Daoy (cell line): ENCODE measurements around the gene CAMSAP1. TPM values are rescaled to one million over a fixed set of nuclear protein-coding genes. Genes with fewer than 3 reads are reported as not detected.
"Not testable (repeated sequence)": the region's sequence is repeated elsewhere in the genome, so short reads cannot be mapped to it uniquely, and the experiment has no call there.

Experiments used
- DNase-seq: peaks from one replicate; pipeline ENCODE4 v3.0.0-alpha.2; 2015; ENCODE audit warnings: low read depth
- total RNA-seq: library from RNA; depleted of rRNA; stranded (reverse); fragments of >200 nt; shearing (Covaris generic); gene quantifications from 2 replicates; pipeline ENCODE4 v1.2.3, GENCODE V29; 2014

The CAMSAP1 gene
- total RNA-seq, 1 experiment from 2014 or later, result 22.7 TPM

- DNase-seq, result no peak
These were observed 6.2 kb downstream of the CAMSAP1 start for GRCh38 chr9:135901031-135901758.

GRCh38 chr9:135898634-135899407 lies 8.5 kb downstream of the CAMSAP1 start:
- DNase-seq, result no peak

DNA sequence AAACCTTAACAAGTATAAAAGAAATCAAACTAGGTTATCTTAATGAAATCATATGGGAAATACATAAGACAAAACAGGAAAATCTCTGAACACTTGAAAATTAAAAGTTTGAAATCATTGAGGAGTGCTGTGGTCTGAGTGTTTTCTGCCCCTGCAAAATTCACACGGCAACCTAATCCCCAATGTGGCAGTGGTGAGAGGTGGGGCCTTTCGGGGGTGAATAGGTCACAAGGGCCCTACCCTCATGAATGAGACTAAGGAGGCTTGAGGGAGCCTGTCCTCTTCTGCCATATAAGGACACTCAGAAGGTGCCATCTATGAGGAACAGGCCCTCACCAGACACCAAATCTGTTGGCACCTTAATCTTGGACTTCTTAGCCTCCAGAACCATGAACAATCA lies 10.7 kb downstream of the CAMSAP1 start:
- DNase-seq, result no peak

DNA sequence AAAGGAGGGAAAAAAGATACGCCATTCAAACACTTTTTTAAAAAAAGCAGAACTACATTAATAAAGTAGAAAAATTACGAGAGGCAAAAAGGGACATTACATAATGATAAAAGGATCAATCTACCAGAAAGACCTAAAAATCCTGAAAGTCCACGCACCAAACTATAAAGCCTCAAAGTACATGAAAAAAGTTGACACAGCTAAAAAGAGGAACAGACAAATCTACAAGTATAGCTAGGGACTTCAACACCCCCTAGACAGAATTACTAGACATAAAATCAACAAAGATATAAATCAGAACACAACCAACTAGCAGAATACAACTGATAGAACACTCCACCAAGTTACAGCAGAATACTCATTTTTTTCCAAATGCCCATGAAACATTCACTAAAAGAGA lies 11.1 kb downstream of the CAMSAP1 start:
- no peak for DNase-seq

GRCh38 chr9:135895202-135895848 lies 12.0 kb downstream of the CAMSAP1 start:
- DNase-seq, result no peak

DNA sequence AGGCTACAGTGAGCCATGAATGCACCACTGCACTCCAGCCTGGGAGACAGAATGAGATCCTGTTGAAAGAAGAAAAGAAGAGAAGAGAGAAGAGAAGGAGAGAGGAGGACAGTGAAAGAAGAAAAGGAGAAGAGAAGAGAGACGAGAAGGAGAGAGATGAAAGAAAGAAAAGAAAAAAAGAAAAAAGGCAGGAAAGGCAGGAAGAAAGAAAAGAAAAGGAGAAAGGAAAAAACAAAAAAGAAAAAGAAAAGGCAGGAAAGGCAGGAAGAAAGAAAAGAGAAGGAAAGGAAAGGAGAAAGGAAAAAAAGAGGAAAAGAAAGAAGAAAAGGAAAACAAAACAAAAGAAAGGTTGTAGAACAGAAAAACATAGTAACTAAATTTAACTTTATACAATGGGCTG lies 14.2 kb downstream of the CAMSAP1 start:
- DNase-seq, result no peak

DNA sequence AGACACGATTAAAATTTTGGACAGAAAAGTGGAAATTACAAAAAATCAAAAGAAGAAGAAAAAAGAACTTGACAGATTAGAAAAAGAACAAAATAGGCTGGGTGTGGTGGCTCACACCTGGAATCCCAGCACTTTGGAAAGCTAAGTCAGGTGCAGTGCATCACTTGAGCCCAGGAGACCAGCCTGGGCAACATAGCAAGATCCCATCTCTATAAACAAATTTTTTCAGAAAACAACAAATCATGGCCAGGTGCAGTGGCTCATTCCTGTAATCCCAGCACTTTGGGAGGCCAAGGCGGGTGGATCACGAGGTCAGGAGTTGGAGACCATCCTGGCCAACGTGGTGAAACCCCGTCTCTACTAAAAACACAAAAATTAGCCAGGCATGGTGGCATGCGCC lies 15.0 kb downstream of the CAMSAP1 start:
- DNase-seq, result not testable (repeated sequence)

GRCh38 chr9:135891027-135891631 lies 16.2 kb downstream of the CAMSAP1 start:
- DNase-seq, result no peak

GRCh38 chr9:135890190-135891026 lies 16.9 kb downstream of the CAMSAP1 start:
- no peak for DNase-seq

GRCh38 chr9:135889564-135890189 lies 17.7 kb downstream of the CAMSAP1 start:
- no peak for DNase-seq

GRCh38 chr9:135888766-135889394 lies 18.5 kb downstream of the CAMSAP1 start:
- DNase-seq, result no peak

DNA sequence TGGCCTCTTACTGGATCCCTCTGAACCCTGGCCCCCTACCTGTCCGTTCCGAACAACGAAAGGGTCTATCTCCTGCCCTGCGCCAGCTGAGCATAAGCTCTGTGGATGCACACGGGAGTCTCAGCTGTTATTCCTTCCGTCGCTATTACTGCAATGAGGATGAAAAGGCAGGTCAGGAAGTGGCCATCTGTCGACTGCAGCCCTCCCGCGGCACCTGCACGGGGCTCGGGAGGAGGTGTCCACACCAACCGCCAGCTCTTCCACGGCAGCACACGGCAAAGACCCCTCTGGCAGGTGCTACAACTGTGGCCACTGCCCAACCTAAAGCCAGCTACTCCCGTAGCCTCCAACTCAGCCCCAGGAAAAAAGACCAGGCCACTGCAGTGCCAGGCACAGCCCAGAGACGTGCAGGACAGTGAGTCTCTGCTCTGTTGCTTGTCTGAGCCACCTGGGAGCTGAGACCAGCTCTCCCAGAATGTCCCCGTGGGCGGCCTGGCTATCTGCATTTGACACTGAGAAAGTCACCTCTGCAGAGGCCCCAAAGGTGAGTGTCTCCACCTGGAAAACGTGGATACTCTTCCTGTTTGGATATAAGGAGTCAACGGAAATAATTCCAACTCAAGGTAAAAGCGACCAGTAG lies 19.1 kb downstream of the CAMSAP1 start:
- no peak for DNase-seq

DNA sequence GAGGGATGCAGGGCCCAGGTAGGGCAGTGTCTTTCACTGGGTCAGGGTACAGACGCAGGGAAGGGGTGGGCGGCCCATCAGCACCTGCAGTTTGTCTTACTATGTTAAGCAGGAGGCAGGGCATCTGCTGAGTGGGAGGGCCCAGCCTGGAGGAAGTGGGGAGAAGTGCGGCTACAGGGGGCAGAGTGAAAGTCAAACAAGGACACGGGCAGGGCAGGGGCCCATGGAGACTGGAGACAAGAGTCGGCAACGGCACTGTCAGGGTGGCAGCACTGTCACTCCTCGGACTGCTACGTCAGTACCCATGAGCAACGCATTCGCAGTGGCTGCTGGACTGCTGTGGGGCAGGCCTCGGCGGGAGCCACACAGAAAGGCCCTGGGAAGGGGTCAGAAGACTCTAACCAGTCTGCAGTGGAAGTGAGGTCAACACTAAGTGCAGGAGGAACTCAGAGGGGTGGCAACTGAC lies 19.7 kb downstream of the CAMSAP1 start:
- DNase-seq, result no peak

DNA sequence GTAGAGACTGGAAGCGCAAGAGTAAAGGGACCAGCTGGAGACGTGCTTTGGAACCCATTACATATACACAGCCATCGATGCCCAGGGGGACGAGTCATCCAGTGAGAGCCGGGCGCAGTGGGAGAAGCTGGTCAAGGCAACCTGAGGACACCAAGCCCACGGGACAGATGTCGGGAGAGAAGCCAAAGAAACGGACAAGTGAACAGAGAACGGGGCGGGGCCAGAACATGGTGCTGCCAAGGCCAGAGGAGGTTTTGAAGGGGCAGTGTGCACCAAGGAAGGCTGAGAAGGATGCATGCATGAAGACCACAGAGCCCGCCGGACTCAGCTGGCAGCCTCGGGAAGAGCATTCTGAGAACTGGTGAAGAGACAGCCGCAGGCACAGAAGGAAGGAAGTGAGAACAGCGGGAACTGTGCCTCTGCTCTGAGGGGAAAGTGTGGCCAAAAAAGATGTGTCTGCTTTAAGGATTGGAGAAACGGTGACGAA lies 20.3 kb downstream of the CAMSAP1 start:
- DNase-seq, result no peak

DNA sequence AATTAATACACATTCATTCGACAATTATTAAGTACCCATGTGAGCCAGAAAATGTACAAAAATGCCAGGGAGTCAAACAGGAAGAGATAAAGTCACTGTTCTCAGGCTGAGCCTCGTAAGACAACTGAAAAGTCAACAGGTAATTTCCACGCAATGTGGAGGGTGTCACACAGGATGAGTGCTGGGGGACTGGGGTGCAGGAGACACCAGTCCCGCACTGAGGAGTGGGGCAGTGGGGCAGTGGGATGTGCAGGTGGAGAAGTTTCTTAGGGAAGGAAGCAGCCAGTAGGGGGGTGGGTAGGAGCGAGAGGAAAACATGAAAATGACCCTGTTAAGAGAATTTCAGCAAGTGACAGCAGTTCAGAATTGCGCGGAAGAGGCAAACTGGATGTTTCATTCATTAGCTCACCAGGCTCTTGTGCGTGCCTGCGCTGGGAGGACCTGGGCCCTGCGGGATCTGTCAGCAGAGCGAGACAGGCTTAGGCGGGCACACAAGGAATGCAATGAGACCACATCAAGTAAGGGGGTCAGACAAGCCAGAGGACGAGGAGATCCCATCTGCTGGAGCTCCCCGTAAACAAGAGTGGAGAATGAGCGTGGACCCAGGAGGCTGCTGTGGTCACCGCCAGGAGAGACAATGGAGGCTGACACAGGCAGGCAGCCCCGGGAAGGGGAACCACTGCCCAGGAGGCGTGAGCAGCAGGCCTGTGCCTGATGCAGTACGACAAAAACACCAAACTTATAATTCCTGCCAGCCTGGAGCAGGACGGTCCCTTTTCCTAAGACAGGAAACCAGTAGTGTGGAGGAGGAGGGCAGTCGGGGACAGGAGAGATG lies 21.0 kb downstream of the CAMSAP1 start:
- no peak for DNase-seq

DNA sequence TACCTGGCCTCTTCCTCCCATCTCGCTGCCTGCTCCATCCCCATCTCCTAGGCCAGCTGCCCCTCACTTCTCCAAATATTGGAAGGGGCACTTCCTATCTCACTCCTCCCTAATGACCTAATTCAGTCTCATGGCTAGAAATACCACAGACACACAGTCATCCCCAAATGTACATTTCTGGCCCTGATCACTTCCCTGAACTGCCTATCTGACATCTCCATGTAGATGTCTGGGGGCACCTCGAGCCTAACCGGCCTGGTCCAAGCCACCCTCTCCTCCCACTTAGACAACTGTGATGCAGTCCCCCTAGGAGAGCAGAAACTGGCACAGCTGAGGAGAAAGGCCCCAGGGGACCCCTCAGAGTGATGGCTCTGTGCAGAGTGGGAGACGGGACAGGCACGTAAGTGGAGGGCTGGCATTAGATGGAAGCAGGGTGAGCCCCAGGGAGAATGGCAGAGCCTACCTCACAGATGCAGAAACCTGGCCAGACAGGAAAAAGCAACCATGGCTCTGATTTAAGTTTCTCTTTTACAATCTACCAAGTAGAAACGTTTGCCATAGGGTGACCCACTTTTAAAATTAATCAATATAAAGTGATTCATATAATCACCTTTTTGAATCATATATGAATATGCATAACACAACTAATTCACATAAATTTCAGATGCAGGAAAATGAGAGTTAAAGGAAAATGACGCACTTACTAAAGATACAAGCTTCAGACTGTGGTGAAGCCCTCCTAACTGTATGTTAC lies 22.1 kb downstream of the CAMSAP1 start:
- DNase-seq, result peak; percentile 53

- DNase-seq, result peak; percentile 54
These were observed 22.9 kb downstream of the CAMSAP1 start for GRCh38 chr9:135884328-135885035.
